Epithelial cell of umbilical artery (primary cell): ENCODE measurements around the gene RNF6. TPM values are rescaled to one million over a fixed set of nuclear protein-coding genes. Genes with fewer than 3 reads are reported as not detected.

Experiments
- total RNA-seq: library from RNA; depleted of rRNA; stranded (reverse); fragments of >200 nt; gene quantifications from 2 replicates; pipeline ENCODE4 v1.2.3, GENCODE V29; 2014

Gene RNF6
- total RNA-seq, result 50.2 and 50.7 TPM in 2 replicates

GRCh38 chr13:26221721-26222519 lies at the start of gene RNF6:
TSS of gene RNF6 (minus strand) at chr13:26222314. CDS start at chr13:26219649, 2,665 bp downstream.

GRCh38 chr13:26253787-26254582 lies 31.9 kb upstream of the RNF6 start, which contains the start of gene CDK8:
TSS of gene CDK8 (plus strand) at chr13:26254129. CDS start at chr13:26254642, 513 bp downstream.

Other genes with a start within 250 kb of the RNF6 start
- gene SHISA2, start 170.3 kb downstream of the RNF6 start, total RNA-seq, result 14.6 and 50.7 TPM in 2 replicates
- gene CDK8, start 31.8 kb upstream of the RNF6 start, total RNA-seq, result 13.3 and 22.6 TPM in 2 replicates